HEK293 (cell line): ENCODE results near the gene GCNA.

ENCODE experiments used
- CTCF ChIA-PET: fragments of 350-600 bp; formaldehyde crosslinking; extraction: SDS; loops from one replicate; lab custom pipeline; 2021; ENCODE audit warnings: antibody characterized with exemption; lab: Yijun Ruan, JAX
- POLR2A ChIA-PET: fragments of 300-600 bp; formaldehyde crosslinking; extraction: SDS; loops from one replicate; lab custom pipeline; 2020; ENCODE audit warnings: antibody characterized with exemption, inconsistent platforms; lab: Yijun Ruan, JAX
- H3K27ac ChIP-seq: fragments of 200-500 bp; sonication (Bioruptor generic); 2 replicates; pipeline ENCODE4 v1.5.1; 2014; ENCODE audit warnings: low read depth, low read length, control low read depth, inconsistent platforms; ENCODE audit errors: extremely low read depth
- H3K36me3 ChIP-seq, 2 experiments: fragments of 200-500 bp in 1 of 2; sonication (Bioruptor generic) in 1 of 2; 1 replicate in 1 of 2; 2 replicates in 1 of 2; pipeline ENCODE4 v1.5.1; 2014 to 2017; ENCODE audit warnings: inconsistent platforms in 2 of 2, low read length in 2 of 2; ENCODE audit not compliant: control insufficient read depth in 2 of 2, insufficient read depth in 1 of 2
- H3K4me1 ChIP-seq: fragments of 200-500 bp; sonication (Bioruptor generic); 2 replicates; pipeline ENCODE4 v1.5.1; 2014; ENCODE audit warnings: mild to moderate bottlenecking, low read length, inconsistent platforms; ENCODE audit not compliant: control insufficient read depth, insufficient read depth
- H3K4me3 ChIP-seq: 2 replicates; pipeline ENCODE4 v1.5.1; 2011; ENCODE audit warnings: low read depth, mild to moderate bottlenecking, control low read depth, low read length, moderate library complexity
- H3K9me3 ChIP-seq: fragments of 200-500 bp; sonication (Bioruptor generic); 2 replicates; pipeline ENCODE4 v1.5.1; 2014; ENCODE audit warnings: low read depth, low read length, inconsistent platforms; ENCODE audit not compliant: control insufficient read depth, insufficient read depth
- GLI2 ChIP-seq: fragments of 450-650 bp; formaldehyde crosslinking; IDR thresholded peaks from 2 replicates; pipeline ENCODE4; 2017; ENCODE audit warnings: missing biosample characterization, missing genetic modification characterization, low read depth, borderline replicate concordance
- HOXC10 ChIP-seq: sonication (generic); formaldehyde crosslinking; IDR thresholded peaks from 2 replicates; pipeline ENCODE4 v1.8.1; 2023; ENCODE audit warnings: mild to moderate bottlenecking, missing genetic modification reagents
- KLF16 ChIP-seq: fragments of 450-650 bp; formaldehyde crosslinking; IDR thresholded peaks from 2 replicates; pipeline ENCODE4 v1.5.1; 2017; ENCODE audit warnings: missing biosample characterization, missing genetic modification characterization
- RBAK ChIP-seq: fragments of 450-650 bp; formaldehyde crosslinking; IDR thresholded peaks from 2 replicates; pipeline ENCODE4 v1.5.1; 2016; ENCODE audit warnings: missing biosample characterization, missing genetic modification characterization
- SCRT1 ChIP-seq: fragments of 450-650 bp; formaldehyde crosslinking; IDR thresholded peaks from 2 replicates; pipeline ENCODE4 v1.5.1; 2016; ENCODE audit warnings: missing biosample characterization, missing genetic modification characterization, borderline replicate concordance
- TRIM28 ChIP-seq: IDR thresholded peaks from 2 replicates; pipeline ENCODE4 v1.6.1; 2011; ENCODE audit warnings: low read length, control low read depth, borderline replicate concordance
- ZBTB8A ChIP-seq: fragments of 450-650 bp; formaldehyde crosslinking; IDR thresholded peaks from 2 replicates; pipeline ENCODE4 v1.5.1; 2016; ENCODE audit warnings: missing biosample characterization, missing genetic modification characterization
- ZFP3 ChIP-seq: fragments of 450-650 bp; formaldehyde crosslinking; IDR thresholded peaks from 2 replicates; pipeline ENCODE4 v1.5.1; 2016; ENCODE audit warnings: low read depth, missing biosample characterization, missing genetic modification characterization
- ZFP41 ChIP-seq: fragments of 450-650 bp; formaldehyde crosslinking; IDR thresholded peaks from 2 replicates; pipeline ENCODE4 v1.5.1; 2016; ENCODE audit warnings: missing biosample characterization, missing genetic modification characterization, borderline replicate concordance
- ZNF2 ChIP-seq: fragments of 450-650 bp; formaldehyde crosslinking; IDR thresholded peaks from 2 replicates; pipeline ENCODE4 v1.5.1; 2016; ENCODE audit warnings: missing biosample characterization, missing genetic modification characterization
- ZNF292 ChIP-seq: fragments of 450-650 bp; formaldehyde crosslinking; IDR thresholded peaks from 2 replicates; pipeline ENCODE4 v1.5.1; 2016; ENCODE audit warnings: low read depth, missing biosample characterization, missing genetic modification characterization, borderline replicate concordance
- ZNF394 ChIP-seq: fragments of 450-650 bp; formaldehyde crosslinking; IDR thresholded peaks from 2 replicates; pipeline ENCODE4 v1.5.1; 2016; ENCODE audit warnings: missing biosample characterization, missing genetic modification characterization, mild to moderate bottlenecking, moderate library complexity, borderline replicate concordance
- ZNF544 ChIP-seq: fragments of 450-650 bp; formaldehyde crosslinking; IDR thresholded peaks from 2 replicates; pipeline ENCODE4 v1.5.0; 2017; ENCODE audit warnings: missing biosample characterization, missing genetic modification characterization
- ZNF558 ChIP-seq: fragments of 450-650 bp; formaldehyde crosslinking; IDR thresholded peaks from 2 replicates; pipeline ENCODE4 v1.5.1; 2016; ENCODE audit warnings: missing biosample characterization, missing genetic modification characterization
- ZNF830 ChIP-seq: fragments of 450-650 bp; IDR thresholded peaks from 2 replicates; pipeline ENCODE4 v1.5.0; 2018; ENCODE audit warnings: missing biosample characterization, missing genetic modification characterization, low read depth, mild to moderate bottlenecking, moderate library complexity
- TF ChIP-seq, protein P1 (sequence below): fragments of 450-650 bp; formaldehyde crosslinking; IDR thresholded peaks from 2 replicates; pipeline ENCODE4 v1.5.1; 2016; ENCODE audit warnings: missing biosample characterization, missing genetic modification characterization
- TF ChIP-seq, protein P2 (sequence below): fragments of 450-650 bp; formaldehyde crosslinking; IDR thresholded peaks from 2 replicates; pipeline ENCODE4; 2016; ENCODE audit warnings: missing biosample characterization, missing genetic modification characterization
- TF ChIP-seq, protein P3 (sequence below): fragments of 450-650 bp; formaldehyde crosslinking; IDR thresholded peaks from 2 replicates; pipeline ENCODE4 v1.5.1; 2016; ENCODE audit warnings: missing biosample characterization, missing genetic modification characterization
- TF ChIP-seq, protein P4 (sequence below): fragments of 450-650 bp; formaldehyde crosslinking; IDR thresholded peaks from 2 replicates; pipeline ENCODE4 v1.5.1; 2016; ENCODE audit warnings: missing biosample characterization, missing genetic modification characterization

The GCNA gene

DNA sequence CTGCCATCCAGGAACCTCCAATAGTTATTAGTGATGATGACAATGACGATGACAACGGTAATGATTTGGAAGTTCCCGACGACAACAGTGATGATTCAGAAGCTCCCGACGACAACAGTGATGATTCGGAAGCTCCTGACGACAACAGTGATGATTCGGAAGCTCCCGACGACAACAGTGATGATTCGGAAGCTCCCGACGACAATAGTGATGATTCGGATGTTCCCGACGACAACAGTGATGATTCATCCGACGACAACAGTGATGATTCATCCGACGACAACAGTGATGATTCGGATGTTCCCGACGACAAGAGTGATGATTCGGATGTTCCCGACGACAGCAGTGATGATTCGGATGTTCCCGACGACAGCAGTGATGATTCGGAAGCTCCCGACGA is 25.4 kb downstream of the GCNA start:
- TF ChIP-seq, protein P1, sequence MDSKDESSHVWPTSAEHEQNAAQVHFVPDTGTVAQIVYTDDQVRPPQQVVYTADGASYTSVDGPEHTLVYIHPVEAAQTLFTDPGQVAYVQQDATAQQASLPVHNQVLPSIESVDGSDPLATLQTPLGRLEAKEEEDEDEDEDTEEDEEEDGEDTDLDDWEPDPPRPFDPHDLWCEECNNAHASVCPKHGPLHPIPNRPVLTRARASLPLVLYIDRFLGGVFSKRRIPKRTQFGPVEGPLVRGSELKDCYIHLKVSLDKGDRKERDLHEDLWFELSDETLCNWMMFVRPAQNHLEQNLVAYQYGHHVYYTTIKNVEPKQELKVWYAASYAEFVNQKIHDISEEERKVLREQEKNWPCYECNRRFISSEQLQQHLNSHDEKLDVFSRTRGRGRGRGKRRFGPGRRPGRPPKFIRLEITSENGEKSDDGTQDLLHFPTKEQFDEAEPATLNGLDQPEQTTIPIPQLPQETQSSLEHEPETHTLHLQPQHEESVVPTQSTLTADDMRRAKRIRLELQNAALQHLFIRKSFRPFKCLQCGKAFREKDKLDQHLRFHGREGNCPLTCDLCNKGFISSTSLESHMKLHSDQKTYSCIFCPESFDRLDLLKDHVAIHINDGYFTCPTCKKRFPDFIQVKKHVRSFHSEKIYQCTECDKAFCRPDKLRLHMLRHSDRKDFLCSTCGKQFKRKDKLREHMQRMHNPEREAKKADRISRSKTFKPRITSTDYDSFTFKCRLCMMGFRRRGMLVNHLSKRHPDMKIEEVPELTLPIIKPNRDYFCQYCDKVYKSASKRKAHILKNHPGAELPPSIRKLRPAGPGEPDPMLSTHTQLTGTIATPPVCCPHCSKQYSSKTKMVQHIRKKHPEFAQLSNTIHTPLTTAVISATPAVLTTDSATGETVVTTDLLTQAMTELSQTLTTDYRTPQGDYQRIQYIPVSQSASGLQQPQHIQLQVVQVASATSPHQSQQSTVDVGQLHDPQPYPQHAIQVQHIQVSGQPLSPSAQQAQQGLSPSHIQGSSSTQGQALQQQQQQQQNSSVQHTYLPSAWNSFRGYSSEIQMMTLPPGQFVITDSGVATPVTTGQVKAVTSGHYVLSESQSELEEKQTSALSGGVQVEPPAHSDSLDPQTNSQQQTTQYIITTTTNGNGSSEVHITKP (tag by site-specific recombination) = no peak
- TF ChIP-seq GLI2 (no peak), KLF16 (tag by site-specific recombination) (no peak), ZNF830 (tag by site-specific recombination) (no peak), TRIM28 (no peak), HOXC10 (CRISPR knock-in tag) (no peak), RBAK (tag by site-specific recombination) (no peak), ZNF292 (tag by site-specific recombination) (no peak), ZFP41 (no peak), ZNF2 (tag by site-specific recombination) (no peak), ZNF544 (tag by site-specific recombination) (no peak), ZFP3 (no peak)
- TF ChIP-seq, protein P2, sequence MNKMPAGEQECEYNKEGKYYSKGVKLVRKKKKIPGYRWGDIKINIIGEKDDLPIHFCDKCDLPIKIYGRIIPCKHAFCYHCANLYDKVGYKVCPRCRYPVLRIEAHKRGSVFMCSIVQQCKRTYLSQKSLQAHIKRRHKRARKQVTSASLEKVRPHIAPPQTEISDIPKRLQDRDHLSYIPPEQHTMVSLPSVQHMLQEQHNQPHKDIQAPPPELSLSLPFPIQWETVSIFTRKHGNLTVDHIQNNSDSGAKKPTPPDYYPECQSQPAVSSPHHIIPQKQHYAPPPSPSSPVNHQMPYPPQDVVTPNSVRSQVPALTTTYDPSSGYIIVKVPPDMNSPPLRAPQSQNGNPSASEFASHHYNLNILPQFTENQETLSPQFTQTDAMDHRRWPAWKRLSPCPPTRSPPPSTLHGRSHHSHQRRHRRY (tag by site-specific recombination) = no peak
- TF ChIP-seq, protein P3, sequence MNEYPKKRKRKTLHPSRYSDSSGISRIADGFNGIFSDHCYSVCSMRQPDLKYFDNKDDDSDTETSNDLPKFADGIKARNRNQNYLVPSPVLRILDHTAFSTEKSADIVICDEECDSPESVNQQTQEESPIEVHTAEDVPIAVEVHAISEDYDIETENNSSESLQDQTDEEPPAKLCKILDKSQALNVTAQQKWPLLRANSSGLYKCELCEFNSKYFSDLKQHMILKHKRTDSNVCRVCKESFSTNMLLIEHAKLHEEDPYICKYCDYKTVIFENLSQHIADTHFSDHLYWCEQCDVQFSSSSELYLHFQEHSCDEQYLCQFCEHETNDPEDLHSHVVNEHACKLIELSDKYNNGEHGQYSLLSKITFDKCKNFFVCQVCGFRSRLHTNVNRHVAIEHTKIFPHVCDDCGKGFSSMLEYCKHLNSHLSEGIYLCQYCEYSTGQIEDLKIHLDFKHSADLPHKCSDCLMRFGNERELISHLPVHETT (tag by site-specific recombination) = no peak
- TF ChIP-seq, protein P4, sequence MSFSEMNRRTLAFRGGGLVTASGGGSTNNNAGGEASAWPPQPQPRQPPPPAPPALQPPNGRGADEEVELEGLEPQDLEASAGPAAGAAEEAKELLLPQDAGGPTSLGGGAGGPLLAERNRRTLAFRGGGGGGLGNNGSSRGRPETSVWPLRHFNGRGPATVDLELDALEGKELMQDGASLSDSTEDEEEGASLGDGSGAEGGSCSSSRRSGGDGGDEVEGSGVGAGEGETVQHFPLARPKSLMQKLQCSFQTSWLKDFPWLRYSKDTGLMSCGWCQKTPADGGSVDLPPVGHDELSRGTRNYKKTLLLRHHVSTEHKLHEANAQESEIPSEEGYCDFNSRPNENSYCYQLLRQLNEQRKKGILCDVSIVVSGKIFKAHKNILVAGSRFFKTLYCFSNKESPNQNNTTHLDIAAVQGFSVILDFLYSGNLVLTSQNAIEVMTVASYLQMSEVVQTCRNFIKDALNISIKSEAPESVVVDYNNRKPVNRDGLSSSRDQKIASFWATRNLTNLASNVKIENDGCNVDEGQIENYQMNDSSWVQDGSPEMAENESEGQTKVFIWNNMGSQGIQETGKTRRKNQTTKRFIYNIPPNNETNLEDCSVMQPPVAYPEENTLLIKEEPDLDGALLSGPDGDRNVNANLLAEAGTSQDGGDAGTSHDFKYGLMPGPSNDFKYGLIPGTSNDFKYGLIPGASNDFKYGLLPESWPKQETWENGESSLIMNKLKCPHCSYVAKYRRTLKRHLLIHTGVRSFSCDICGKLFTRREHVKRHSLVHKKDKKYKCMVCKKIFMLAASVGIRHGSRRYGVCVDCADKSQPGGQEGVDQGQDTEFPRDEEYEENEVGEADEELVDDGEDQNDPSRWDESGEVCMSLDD = no peak
- TF ChIP-seq, all 188 proteins: peak for 0
- Histone ChIP-seq H3K36me3 (peaks cover 0 to 32% of the 10 kb centered on the region in 2 experiments; a peak in 2 of 3 replicates), H3K4me3 (no peak overlapping the region), H3K27ac (no peak overlapping the region), H3K4me1 (no peaks in the 10 kb centered on the region), H3K9me3 (no peaks in the 10 kb centered on the region; the same call in 1 of the 2 replicates)
- ChIA-PET POLR2A (interaction anchor here (0.6 to 0.7 kb wide), 2 partner anchors 18 to 195 kb away, joined by 3 to 4 read pairs; no protein-coding TSS in a partner anchor), CTCF (interaction anchor here (0.7 kb wide), 1 partner anchor 435 kb away, joined by 3 read pairs; no protein-coding TSS in a partner anchor)

DNA sequence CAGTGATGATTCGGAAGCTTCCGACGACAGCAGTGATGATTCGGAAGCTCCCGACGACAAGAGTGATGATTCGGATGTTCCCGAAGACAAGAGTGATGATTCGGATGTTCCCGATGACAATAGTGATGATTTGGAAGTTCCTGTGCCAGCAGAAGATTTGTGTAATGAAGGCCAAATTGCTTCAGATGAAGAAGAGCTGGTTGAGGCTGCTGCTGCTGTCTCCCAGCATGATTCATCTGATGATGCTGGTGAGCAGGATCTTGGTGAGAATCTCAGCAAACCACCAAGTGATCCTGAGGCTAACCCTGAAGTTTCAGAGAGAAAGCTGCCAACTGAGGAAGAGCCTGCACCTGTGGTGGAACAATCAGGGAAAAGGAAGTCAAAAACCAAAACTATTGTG is 25.9 kb downstream of the GCNA start:
- Histone ChIP-seq H3K4me3 (no peak overlapping the region), H3K27ac (no peak overlapping the region), H3K36me3 (peaks cover 0 to 35% of the 10 kb centered on the region in 2 experiments; a peak in 2 of 3 replicates), H3K4me1 (no peaks in the 10 kb centered on the region), H3K9me3 (no peaks in the 10 kb centered on the region; the same call in 1 of the 2 replicates)
- ChIA-PET POLR2A (interaction anchor here (0.6 kb wide), 1 partner anchor 19 kb away, joined by 3 read pairs; no protein-coding TSS in a partner anchor), CTCF (interaction anchor here (0.7 kb wide), 1 partner anchor 434 kb away, joined by 3 read pairs; no protein-coding TSS in a partner anchor)
- TF ChIP-seq ZBTB8A (no peak), SCRT1 (tag by site-specific recombination) (no peak), ZNF394 (tag by site-specific recombination) (no peak), ZNF558 (tag by site-specific recombination) (no peak)
